ENCODE measurements around the gene MAP4.

GRCh38 chr3:47956521-47956920 is 59.7 kb downstream of the MAP4 start:
- TF ChIP-seq CTCF (conservative IDR thresholded peaks at IDR 0.05; ENCODE audit: low read length): no peak
- no peak for TF ChIP-seq EZH2phosphoT487 (IDR thresholded peaks at IDR 0.05; ENCODE audit: borderline replicate concordance)

Measured in Loucy (cell line).